Activated T-cell treated with anti-CD3 and anti-CD28 coated beads, Interleukin-2, amount 50 U/mL, for 4 hours (primary cell): ENCODE measurements around the gene PRCD. TPM values are rescaled to one million over a fixed set of nuclear protein-coding genes. Genes with fewer than 3 reads are reported as not detected.
"Not testable (repeated sequence)": the region's sequence is repeated elsewhere in the genome, so short reads cannot be mapped to it uniquely, and the experiment has no call there.

ENCODE experiments used
- ATAC-seq, 2 donors: fragments of 200-7000 bp; cut with Tn5 transposase; one replicate each; pipeline ENCODE4 v1.10.0; 2021
- DNase-seq: peaks from one replicate; pipeline ENCODE4 v3.0.0-alpha.2; 2020
- H3K27me3 Mint-ChIP-seq: one replicate; pipeline ENCODE4 v1.8.0; 2021; ENCODE audit warnings: low read depth, mixed read lengths
- H3K36me3 Mint-ChIP-seq: one replicate; pipeline ENCODE4 v1.8.0; 2022; ENCODE audit warnings: mixed read lengths; ENCODE audit not compliant: insufficient read depth
- H3K4me1 Mint-ChIP-seq: one replicate; pipeline ENCODE4 v1.8.0; 2021; ENCODE audit warnings: low read depth, mixed read lengths
- H3K4me3 Mint-ChIP-seq: one replicate; pipeline ENCODE4 v1.8.0; 2021; ENCODE audit warnings: mild to moderate bottlenecking, moderate library complexity, mixed read lengths
- H3K9me3 Mint-ChIP-seq: one replicate; pipeline ENCODE4 v1.8.0; 2021; ENCODE audit warnings: mixed read lengths
- total RNA-seq, 3 donors: library from RNA; stranded (reverse); gene quantifications; one replicate each; pipeline ENCODE4 v1.2.1, GENCODE V29; 2021

The PRCD gene
- total RNA-seq, 3 donors from 2014 or later = not detected

GRCh38 chr17:76500074-76500746 lies 39.6 kb upstream of the PRCD start:
- no peak for DNase-seq
- peak overlapping the region; percentile 90 for H3K4me3 Mint-ChIP-seq
- H3K9me3 Mint-ChIP-seq = no peaks in the 10 kb centered on the region
- H3K27me3 Mint-ChIP-seq = no peaks in the 10 kb centered on the region
- H3K4me1 Mint-ChIP-seq = peaks cover 61% of the 10 kb centered on the region
- no peaks in the 10 kb centered on the region for H3K36me3 Mint-ChIP-seq
- ATAC-seq = no peak

GRCh38 chr17:76500747-76501017 lies 39.2 kb upstream of the PRCD start:
- H3K4me3 Mint-ChIP-seq = peak overlapping the region; percentile 90
- DNase-seq (no peak), ATAC-seq (peak; percentile 34 to 40)
- no peaks in the 10 kb centered on the region for H3K9me3 Mint-ChIP-seq
- H3K36me3 Mint-ChIP-seq = no peaks in the 10 kb centered on the region
- peaks cover 57% of the 10 kb centered on the region for H3K4me1 Mint-ChIP-seq
- no peaks in the 10 kb centered on the region for H3K27me3 Mint-ChIP-seq

GRCh38 chr17:76501018-76501826 lies 38.6 kb upstream of the PRCD start, which contains the start of gene RHBDF2:
RHBDF2 (minus strand) TSS chr17:76501423; CDS start chr17:76481524, 19,899 bp downstream.
- H3K27me3 Mint-ChIP-seq = no peaks in the 10 kb centered on the region

GRCh38 chr17:76501827-76502307 lies 38.0 kb upstream of the PRCD start:
- Mint-ChIP-seq H3K27me3 (no peaks in the 10 kb centered on the region), H3K4me3 (peak overlapping the region; percentile 80), H3K4me1 (peaks cover 53% of the 10 kb centered on the region), H3K36me3 (no peaks in the 10 kb centered on the region), H3K9me3 (no peaks in the 10 kb centered on the region)
- ATAC-seq = no peak
- DNase-seq = no peak

More at GRCh38 chr17:76501018-76501826, 38.6 kb upstream of the PRCD start, which contains the start of gene RHBDF2:
- Mint-ChIP-seq H3K4me1 (peaks cover 53% of the 10 kb centered on the region), H3K4me3 (peak within 1 kb of the TSS; percentile 90), H3K36me3 (no peaks in the 10 kb centered on the region), H3K9me3 (no peaks in the 10 kb centered on the region)
- DNase-seq (peak; percentile 98), ATAC-seq (peak; percentile 94)

- ATAC-seq (no peak), DNase-seq (no peak)
- Mint-ChIP-seq H3K27me3 (no peaks in the 10 kb centered on the region), H3K36me3 (no peaks in the 10 kb centered on the region), H3K9me3 (no peaks in the 10 kb centered on the region), H3K4me3 (peak overlapping the region; percentile 80), H3K4me1 (peaks cover 48% of the 10 kb centered on the region)
Measured at GRCh38 chr17:76502341-76503211, 37.3 kb upstream of the PRCD start.

GRCh38 chr17:76504117-76504516 lies 35.7 kb upstream of the PRCD start:
- H3K9me3 Mint-ChIP-seq = no peaks in the 10 kb centered on the region
- DNase-seq (no peak), ATAC-seq (no peak)
- H3K36me3 Mint-ChIP-seq = no peaks in the 10 kb centered on the region
- no peaks in the 10 kb centered on the region for H3K27me3 Mint-ChIP-seq
- H3K4me1 Mint-ChIP-seq = peaks cover 34% of the 10 kb centered on the region
- H3K4me3 Mint-ChIP-seq = no peak overlapping the region

GRCh38 chr17:76506408-76507345 lies 33.2 kb upstream of the PRCD start:
- Mint-ChIP-seq H3K4me3 (no peak overlapping the region), H3K4me1 (peaks cover 24% of the 10 kb centered on the region), H3K36me3 (no peaks in the 10 kb centered on the region), H3K27me3 (no peaks in the 10 kb centered on the region), H3K9me3 (no peaks in the 10 kb centered on the region)
- peak; percentile 90 for DNase-seq
- ATAC-seq = peak; percentile 92 to 93

- H3K27me3 Mint-ChIP-seq, H3K36me3 Mint-ChIP-seq, ATAC-seq, H3K9me3 Mint-ChIP-seq, H3K4me3 Mint-ChIP-seq, DNase-seq: not testable (repeated sequence)
- peaks cover 29% of the 10 kb centered on the region for H3K4me1 Mint-ChIP-seq
Measured at GRCh38 chr17:76508472-76509063, 31.3 kb upstream of the PRCD start.

- H3K4me1 Mint-ChIP-seq = peaks cover 47% of the 10 kb centered on the region
- no peak overlapping the region for H3K4me3 Mint-ChIP-seq
- no peaks in the 10 kb centered on the region for H3K27me3 Mint-ChIP-seq
- H3K9me3 Mint-ChIP-seq = no peaks in the 10 kb centered on the region
- no peak for DNase-seq
- ATAC-seq = no peak
- H3K36me3 Mint-ChIP-seq = no peaks in the 10 kb centered on the region
Measured at GRCh38 chr17:76510831-76511244, 29.0 kb upstream of the PRCD start.

GRCh38 chr17:76511668-76512365 lies 28.0 kb upstream of the PRCD start:
- DNase-seq = no peak
- no peak overlapping the region for H3K4me3 Mint-ChIP-seq

GRCh38 chr17:76512366-76513305 lies 27.2 kb upstream of the PRCD start:
- Mint-ChIP-seq H3K4me1 (peaks cover 47% of the 10 kb centered on the region), H3K4me3 (no peak overlapping the region)

More at GRCh38 chr17:76511668-76512365, 28.0 kb upstream of the PRCD start:
- Mint-ChIP-seq H3K36me3 (no peaks in the 10 kb centered on the region), H3K9me3 (no peaks in the 10 kb centered on the region), H3K27me3 (no peaks in the 10 kb centered on the region), H3K4me1 (peaks cover 48% of the 10 kb centered on the region)
- ATAC-seq = no peak

GRCh38 chr17:76513306-76513692 lies 26.5 kb upstream of the PRCD start:
- ATAC-seq (no peak), DNase-seq (no peak)
- H3K36me3 Mint-ChIP-seq = no peaks in the 10 kb centered on the region
- no peaks in the 10 kb centered on the region for H3K9me3 Mint-ChIP-seq
- H3K4me3 Mint-ChIP-seq = no peak overlapping the region
- H3K27me3 Mint-ChIP-seq = no peaks in the 10 kb centered on the region
- H3K4me1 Mint-ChIP-seq = peaks cover 53% of the 10 kb centered on the region

More at GRCh38 chr17:76512366-76513305, 27.2 kb upstream of the PRCD start:
- ATAC-seq (no peak), DNase-seq (no peak)
- H3K9me3 Mint-ChIP-seq = no peaks in the 10 kb centered on the region
- no peaks in the 10 kb centered on the region for H3K27me3 Mint-ChIP-seq
- H3K36me3 Mint-ChIP-seq = no peaks in the 10 kb centered on the region
